ENCODE results near the gene TMOD3.

TMOD3 gene

DNA sequence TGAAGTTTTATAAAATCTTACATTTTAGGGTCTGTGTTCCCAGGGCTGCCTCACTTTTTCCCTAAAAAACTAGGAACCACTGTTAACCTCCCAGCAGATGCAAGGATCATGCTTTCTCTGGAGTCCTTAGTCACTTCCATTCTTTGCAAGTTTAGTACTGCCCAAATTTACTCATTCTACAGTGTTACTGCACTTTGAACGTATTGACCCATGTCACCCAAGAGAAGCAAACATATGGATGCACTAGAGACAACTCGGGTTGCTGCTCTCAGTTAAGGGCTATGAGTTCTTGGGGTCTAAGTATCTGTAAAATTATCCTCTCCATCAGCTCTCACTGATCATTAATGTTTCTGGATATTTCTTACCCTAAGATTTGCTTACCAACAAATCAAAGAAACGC is 83.1 kb downstream of the TMOD3 start:
- no peak for DNase-seq

DNA sequence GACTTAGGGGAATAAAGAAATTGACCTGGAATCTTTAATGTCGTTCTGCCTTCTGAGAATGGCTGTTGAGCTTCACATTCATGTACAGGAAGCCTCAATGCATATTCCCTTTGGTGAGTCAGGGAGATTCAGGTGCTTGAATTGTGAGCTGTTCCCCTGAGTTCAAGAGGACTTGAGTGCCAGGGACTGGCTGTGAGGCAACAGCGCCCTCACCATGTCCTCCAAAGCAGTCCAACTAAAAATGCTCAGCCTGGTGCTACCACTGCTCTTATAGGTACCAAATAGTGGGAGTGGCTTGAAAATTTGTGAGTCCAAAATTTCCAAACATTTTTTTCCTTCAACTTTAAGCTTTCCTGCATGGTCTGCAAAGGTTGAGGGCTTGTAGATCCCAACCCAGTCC is 88.0 kb downstream of the TMOD3 start:
- no peak for DNase-seq

DNA sequence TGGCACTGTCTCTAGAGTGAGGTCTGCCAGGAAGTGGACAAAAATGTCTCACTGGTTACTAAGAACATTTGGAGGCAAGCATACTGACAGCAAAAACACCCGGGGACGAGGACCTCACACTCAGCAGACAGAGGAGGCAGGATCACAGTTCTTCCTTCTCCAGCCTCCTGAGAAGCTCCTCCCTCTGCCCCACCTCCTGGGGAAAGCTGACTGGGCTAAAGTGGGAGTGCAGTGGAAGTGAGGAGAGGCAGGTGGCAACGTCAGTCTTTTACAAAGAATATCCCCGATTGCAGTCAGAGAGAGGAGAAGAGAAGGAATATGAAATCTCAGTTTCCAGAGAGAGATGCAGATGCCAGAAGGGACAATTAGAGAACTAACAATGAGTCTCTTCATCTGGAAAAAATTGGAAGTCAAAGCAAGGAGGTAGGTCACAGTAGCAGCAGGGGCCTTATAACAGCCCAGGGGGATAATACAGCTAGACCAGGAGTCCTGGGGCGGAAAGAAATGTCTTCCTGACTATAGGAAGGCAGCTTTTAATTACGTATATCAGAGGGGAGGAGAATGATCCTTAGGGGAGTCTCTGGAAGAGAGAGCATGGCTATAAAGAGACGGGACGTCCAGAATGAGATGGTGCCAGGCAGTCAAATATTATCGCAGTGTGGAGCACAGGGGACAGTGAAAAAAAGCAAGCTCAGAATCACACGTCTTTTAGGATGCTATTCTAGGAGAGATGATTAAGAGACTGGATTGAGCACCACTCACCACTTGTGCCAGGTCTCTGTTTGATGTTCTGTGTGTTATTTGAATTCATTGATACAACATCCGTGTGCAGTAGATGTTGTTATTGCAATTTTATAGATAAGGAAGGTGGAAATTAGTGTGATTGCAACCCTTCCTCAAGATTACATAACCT is 95.0 kb downstream of the TMOD3 start:
- DNase-seq: no peak

DNA sequence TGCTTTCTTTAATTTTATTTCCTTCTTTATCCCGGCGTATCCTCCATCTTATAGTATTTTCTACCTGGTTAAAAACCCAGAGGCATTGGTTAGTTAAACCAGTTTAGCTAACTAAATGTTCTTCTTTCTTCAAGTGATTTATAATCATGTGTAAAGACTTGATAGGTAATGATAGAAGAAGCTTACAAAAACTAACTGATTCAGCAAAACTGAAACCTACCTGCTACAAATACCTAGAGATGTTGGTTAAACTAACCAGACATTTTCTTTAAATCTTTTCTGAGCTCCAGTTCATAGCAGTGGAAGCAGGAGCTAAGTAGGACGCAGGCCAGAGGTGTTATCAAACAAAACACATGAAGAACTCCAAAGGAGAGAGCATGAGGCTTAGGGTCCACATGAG is 97.4 kb downstream of the TMOD3 start:
- DNase-seq: no peak

DNA sequence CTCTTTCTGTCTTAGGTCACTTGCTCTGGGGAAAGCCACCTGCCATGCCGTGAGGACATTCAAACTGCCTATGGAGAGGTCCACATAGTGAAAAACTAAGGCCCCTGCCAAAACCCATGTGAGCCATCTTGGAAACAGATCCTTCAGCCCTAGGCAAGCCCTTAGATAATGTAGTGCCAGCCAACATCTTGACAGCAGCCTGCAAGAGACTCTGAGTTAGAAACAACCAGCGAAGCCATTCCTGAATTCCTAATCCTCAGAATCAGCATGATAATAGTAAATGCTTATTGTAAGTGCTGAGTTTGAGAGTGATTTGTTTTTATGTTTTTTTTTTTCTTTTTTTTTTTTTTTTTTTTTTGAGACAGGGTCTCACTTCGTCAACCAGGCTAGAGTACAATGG is 101.6 kb downstream of the TMOD3 start:
- no peak for DNase-seq

DNA sequence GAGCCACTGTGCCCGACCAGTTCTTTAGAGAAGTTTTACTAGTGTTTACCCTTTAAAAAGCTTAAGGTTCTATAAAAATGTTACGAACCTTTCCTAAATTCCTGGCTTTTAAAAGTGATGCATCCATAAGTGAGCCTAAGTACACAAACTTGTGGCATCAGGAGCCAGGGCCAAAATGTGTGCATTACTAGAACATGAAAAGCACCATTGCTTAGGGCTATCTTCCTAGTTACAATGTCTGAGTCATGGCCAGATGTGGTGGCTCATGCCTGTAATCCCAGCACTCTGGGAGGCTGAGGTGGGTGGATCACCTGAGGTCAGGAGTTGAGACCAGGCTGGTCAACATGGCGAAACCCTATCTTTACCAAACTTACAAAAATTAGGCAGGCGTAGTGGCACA is 102.2 kb downstream of the TMOD3 start:
- no peak for DNase-seq

DNA sequence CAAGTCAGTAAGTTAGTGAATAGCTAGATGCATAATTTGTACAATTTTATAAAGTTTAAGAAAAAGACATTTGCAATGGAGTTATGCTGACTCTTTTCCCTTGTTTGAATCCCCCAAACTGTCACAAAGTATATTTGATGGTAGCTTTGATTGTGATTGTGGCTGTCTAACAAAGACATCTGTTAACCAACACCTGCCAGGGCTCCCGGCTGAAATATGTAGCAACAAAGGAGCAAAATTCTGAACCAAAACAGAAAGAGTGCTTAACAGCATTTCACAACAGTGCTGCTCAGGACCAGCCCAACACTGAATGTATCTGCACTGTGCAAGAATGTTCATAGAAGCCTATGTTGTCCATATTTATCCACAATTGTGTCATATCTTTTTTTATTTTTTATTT is 102.7 kb downstream of the TMOD3 start:
- DNase-seq: no peak

DNA sequence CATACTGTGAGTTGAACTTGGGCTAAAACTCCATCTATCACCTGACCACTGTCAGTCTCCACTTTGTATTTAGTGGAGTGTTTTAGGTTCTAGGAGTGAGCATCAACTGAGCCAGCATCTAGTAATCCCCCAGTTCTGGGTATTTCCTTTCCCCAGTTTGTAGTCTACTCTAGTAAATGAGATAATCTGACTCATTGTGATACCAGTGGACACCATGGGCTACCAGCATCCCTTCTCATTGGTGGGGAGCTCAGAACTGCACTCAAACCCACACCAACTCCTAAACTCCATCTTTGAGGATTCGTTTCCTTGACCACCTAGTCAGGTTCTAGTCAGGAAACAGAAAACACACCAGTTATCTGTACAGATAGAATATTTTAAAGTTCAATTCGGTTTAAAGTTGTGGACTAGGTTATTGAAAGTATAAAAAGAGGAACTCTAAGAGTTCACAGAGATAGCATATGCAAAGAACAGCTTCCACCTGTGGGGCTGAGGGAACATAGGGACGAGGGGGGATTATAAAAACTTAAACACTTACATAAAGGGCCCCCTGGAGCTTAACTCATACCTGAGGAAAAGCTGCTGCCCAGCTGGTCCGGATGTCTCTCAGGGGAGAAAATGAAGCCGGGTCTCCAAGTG is 106.1 kb downstream of the TMOD3 start:
- DNase-seq: no peak

DNA sequence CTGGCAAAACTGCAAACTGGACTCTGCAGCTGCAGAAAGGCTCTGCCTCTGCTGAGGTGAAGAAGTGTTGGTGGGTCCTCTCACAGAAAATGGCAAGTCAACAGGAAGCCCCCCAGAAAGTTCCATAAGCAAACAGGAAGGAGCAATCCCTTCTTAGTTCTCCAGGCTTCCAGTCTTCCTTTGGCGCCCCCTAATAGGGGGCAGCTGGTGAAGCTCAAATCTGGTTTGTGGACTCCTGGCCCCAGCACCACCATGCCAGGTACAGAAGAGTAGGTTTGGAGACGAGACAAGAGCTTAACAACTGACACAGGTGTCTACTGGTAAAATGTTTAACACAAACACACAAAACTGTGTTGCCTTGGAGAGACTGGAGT is 106.6 kb downstream of the TMOD3 start:
- DNase-seq: no peak

DNA sequence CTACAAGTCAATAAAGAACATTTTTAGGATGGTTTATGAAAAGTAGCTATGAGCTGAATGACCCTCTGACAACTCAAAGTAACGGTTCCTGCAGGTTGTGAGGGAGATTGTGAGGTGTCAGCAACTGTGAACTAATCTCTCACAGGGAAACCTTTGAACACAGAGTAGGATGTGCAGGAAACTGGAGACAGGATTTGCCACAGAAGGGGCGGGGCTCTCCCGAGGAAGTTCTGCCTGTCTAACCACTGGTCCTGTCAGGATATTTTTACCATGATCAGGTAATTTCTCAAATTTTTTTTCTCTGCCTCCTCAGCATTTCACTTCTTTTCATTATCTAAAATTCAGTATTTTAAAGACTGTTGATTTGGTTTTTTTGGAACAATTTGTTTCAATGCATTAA is 108.8 kb downstream of the TMOD3 start:
- DNase-seq: no peak

DNA sequence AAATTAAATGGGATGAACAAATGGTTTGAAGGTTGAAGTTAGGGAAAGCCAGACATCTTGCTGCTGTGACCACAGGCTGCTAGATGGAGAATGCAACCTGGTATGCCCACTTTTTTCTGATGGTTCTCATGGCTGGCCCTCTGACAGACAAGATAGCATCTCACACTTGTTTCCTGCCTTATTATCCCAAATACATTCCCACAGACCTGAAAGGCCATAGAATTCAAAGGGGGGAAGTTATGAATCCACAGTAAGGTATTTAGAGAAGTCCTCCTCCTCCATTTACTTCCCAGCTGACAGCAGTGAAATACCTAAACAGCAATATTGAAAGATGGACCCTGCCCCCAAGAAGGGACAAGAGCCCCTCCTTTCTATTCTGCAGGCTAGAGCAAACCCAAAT is 109.8 kb downstream of the TMOD3 start:
- no peak for DNase-seq

DNA sequence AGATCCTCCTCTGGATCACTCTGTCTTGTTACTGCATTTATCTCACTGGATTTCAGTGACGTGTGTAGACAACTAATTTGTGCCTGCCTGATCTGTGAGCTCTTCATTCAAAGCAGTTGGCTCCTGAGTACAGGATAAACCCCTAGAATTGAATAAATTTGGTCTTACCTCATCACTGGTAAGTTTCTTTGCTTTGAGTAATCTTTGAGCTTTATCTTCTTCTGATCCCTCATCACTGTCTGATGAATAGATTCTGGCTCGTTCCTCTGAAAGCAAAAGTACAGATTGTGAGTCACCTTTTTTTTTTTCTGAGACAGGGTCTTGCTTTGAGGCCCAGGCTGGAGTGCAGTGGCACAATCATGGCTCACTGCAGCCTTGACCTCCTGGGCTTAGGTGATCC is 117.7 kb downstream of the TMOD3 start:
- DNase-seq: no peak

DNA sequence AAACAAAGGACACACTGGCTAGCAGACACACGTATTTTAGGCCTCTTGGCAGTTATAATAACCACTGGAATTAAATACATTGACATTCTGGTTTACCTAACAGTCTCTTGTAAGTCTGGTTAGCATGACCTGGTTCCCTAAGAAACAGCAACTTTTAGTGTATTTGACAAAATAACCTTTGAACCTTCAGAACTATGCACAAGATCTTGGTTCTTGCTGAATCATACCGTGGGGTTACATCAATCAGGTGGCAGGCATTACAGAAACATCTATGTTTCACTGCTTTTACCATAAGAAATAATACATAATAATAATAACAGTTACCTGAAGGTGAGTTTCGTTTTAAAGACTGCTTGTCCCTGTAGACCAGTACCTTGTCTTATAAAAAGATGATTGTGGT is 123.4 kb downstream of the TMOD3 start:
- no peak for DNase-seq

DNA sequence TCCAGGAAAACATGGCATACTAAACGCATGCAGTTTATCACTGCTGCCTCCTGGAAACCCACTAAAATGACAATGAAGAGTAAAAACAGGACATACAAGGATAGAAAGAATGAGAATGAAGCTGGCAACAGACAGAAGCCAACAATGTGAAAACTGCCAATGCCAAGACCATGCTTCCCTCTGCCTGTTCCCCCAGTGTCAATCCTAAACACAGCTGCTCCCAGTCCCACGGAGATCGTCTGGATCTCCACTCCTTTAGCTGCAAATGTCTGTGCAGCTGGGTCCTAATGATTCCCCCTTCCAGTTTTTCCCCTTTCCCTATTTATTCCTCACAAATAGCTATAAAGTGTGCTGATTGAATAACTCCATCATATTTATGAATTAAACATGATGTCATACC is 126.1 kb downstream of the TMOD3 start:
- no peak for DNase-seq

All from activated CD4-positive, CD25-positive, alpha-beta regulatory T cell (primary cell).